ENCODE results near the gene HAPLN3. TPM values are rescaled to one million over a fixed set of nuclear protein-coding genes. Genes with fewer than 3 reads are reported as not detected.

The HAPLN3 gene
- polyA plus RNA-seq, 1 donor (not counting 4 experiments of a cell fraction or from before 2014, with no cell fraction given) = 1.4 TPM

- Histone ChIP-seq H3K4me1 (ENCODE audit: control insufficient read depth, extremely low read depth, insufficient read depth, low read length) (no peaks in the 10 kb centered on the region), H3K9me3 (ENCODE audit: control insufficient read depth, low read depth, low read length) (no peaks in the 10 kb centered on the region), H3K27me3 (ENCODE audit: control insufficient read depth, extremely low read depth, insufficient read depth, low read length) (no peaks in the 10 kb centered on the region), H3K36me3 (ENCODE audit: control insufficient read depth in 2 of 2, extremely low read depth in 1 of 2, insufficient read depth in 2 of 2, low read length in 2 of 2) (no peaks in the 10 kb centered on the region), H4K20me1 (ENCODE audit: control insufficient read depth, extremely low read depth, insufficient read depth, low read length) (no peaks in the 10 kb centered on the region), H3K9me1 (ENCODE audit: control insufficient read depth, extremely low read depth, insufficient read depth, low read length) (no peaks in the 10 kb centered on the region), H3K27ac (ENCODE audit: control insufficient read depth, insufficient read depth, low read length) (no peak overlapping the region), H2AFZ (ENCODE audit: control insufficient read depth, low read length) (no peak overlapping the region), H3K79me2 (ENCODE audit: control insufficient read depth, insufficient read depth, low read length) (no peaks in the 10 kb centered on the region), H3K4me3 (ENCODE audit: control insufficient read depth in 2 of 3, extremely low read depth in 1 of 3, insufficient read depth in 2 of 3, low read depth in 1 of 3, low read length in 3 of 3) (no peak overlapping the region), H3K9ac (ENCODE audit: control insufficient read depth, extremely low read depth, insufficient read depth, low read length) (no peak overlapping the region), H3K4me2 (ENCODE audit: control insufficient read depth, extremely low read depth, insufficient read depth, low read depth, low read length) (no peak overlapping the region)
- no peak for DNase-seq (ENCODE audit: low read depth, low spot score)
- dilution Hi-C loops (cut with MboI; ENCODE audit: extremely low pct_ligation_motif_present, low sequenced_read_pairs) = no loop called here
- TF ChIP-seq EZH2 (IDR thresholded peaks at IDR 0.05; ENCODE audit: low read length) (no peak), CTCF (optimal IDR thresholded peaks at IDR 0.05 in 1 of 3, IDR thresholded peaks at IDR 0.05 in 1 of 3, conservative IDR thresholded peaks at IDR 0.05 in 1 of 3; ENCODE audit: extremely low read depth in 1 of 3, insufficient read depth in 2 of 3, low read length in 3 of 3) (no peak)
- no peak for FAIRE-seq
Observed at GRCh38 chr15:88832820-88833730, 62.3 kb downstream of the HAPLN3 start.

GRCh38 chr15:88830016-88830415, 65.3 kb downstream of the HAPLN3 start:
- H3K9ac ChIP-seq (ENCODE audit: control insufficient read depth, extremely low read depth, insufficient read depth, low read length) = no peak overlapping the region
- H3K9me1 ChIP-seq (ENCODE audit: control insufficient read depth, extremely low read depth, insufficient read depth, low read length) = no peaks in the 10 kb centered on the region
- FAIRE-seq (no peak), DNase-seq (ENCODE audit: low read depth, low spot score) (no peak)
- TF ChIP-seq EZH2 (IDR thresholded peaks at IDR 0.05; ENCODE audit: low read length) (no peak), CTCF (optimal IDR thresholded peaks at IDR 0.05 in 1 of 3, IDR thresholded peaks at IDR 0.05 in 1 of 3, conservative IDR thresholded peaks at IDR 0.05 in 1 of 3; ENCODE audit: extremely low read depth in 1 of 3, insufficient read depth in 2 of 3, low read length in 3 of 3) (no peak)
- H3K27me3 ChIP-seq (ENCODE audit: control insufficient read depth, extremely low read depth, insufficient read depth, low read length) = peaks cover 4% of the 10 kb centered on the region
- H3K79me2 ChIP-seq (ENCODE audit: control insufficient read depth, insufficient read depth, low read length) = no peaks in the 10 kb centered on the region
- H3K27ac ChIP-seq (ENCODE audit: control insufficient read depth, insufficient read depth, low read length) = no peak overlapping the region
- no peak overlapping the region for H3K4me3 ChIP-seq (ENCODE audit: control insufficient read depth in 2 of 3, extremely low read depth in 1 of 3, insufficient read depth in 2 of 3, low read depth in 1 of 3, low read length in 3 of 3)
- dilution Hi-C loops (cut with MboI; ENCODE audit: extremely low pct_ligation_motif_present, low sequenced_read_pairs) = no loop called here
- H4K20me1 ChIP-seq (ENCODE audit: control insufficient read depth, extremely low read depth, insufficient read depth, low read length) = no peaks in the 10 kb centered on the region
- no peak overlapping the region for H2AFZ ChIP-seq (ENCODE audit: control insufficient read depth, low read length)
- no peaks in the 10 kb centered on the region for H3K9me3 ChIP-seq (ENCODE audit: control insufficient read depth, low read depth, low read length)
- H3K4me1 ChIP-seq (ENCODE audit: control insufficient read depth, extremely low read depth, insufficient read depth, low read length) = no peaks in the 10 kb centered on the region
- H3K4me2 ChIP-seq (ENCODE audit: control insufficient read depth, extremely low read depth, insufficient read depth, low read depth, low read length) = no peak overlapping the region
- H3K36me3 ChIP-seq (ENCODE audit: control insufficient read depth in 2 of 2, extremely low read depth in 1 of 2, insufficient read depth in 2 of 2, low read length in 2 of 2) = no peaks in the 10 kb centered on the region
